ENCODE measurements around the gene PPP1R10.

PPP1R10 gene

GRCh38 chr6:30562470-30563425, 54.3 kb downstream of the PPP1R10 start:
- no peak for TF ChIP-seq GATA3 (IDR thresholded peaks at IDR 0.05; ENCODE audit: low read depth, low read length)
- no peak for TF ChIP-seq GATA2 (IDR thresholded peaks at IDR 0.05; ENCODE audit: low read depth, low read length)

- TF ChIP-seq GATA3 (IDR thresholded peaks at IDR 0.05; ENCODE audit: low read depth, low read length) (no peak), GATA2 (IDR thresholded peaks at IDR 0.05; ENCODE audit: low read depth, low read length) (no peak)
Measured at GRCh38 chr6:30560930-30561329, 56.1 kb downstream of the PPP1R10 start.

- TF ChIP-seq GATA2 (IDR thresholded peaks at IDR 0.05; ENCODE audit: low read depth, low read length), result peak; percentile 81
- no peak for TF ChIP-seq GATA3 (IDR thresholded peaks at IDR 0.05; ENCODE audit: low read depth, low read length)
Measured at GRCh38 chr6:30557683-30557981, 59.4 kb downstream of the PPP1R10 start.

- no peak for TF ChIP-seq GATA2 (IDR thresholded peaks at IDR 0.05; ENCODE audit: low read depth, low read length)
- TF ChIP-seq GATA3 (IDR thresholded peaks at IDR 0.05; ENCODE audit: low read depth, low read length), result no peak
Measured at GRCh38 chr6:30556906-30557682, 59.9 kb downstream of the PPP1R10 start, which contains the start of gene PRR3. Gene PRR3, plus strand, starts transcription at chr6:30557295. Its CDS starts 50 bp downstream, at chr6:30557345.

- TF ChIP-seq GATA3 (IDR thresholded peaks at IDR 0.05; ENCODE audit: low read depth, low read length) (no peak), GATA2 (IDR thresholded peaks at IDR 0.05; ENCODE audit: low read depth, low read length) (no peak)
Measured at GRCh38 chr6:30556066-30556905, 60.8 kb downstream of the PPP1R10 start, which contains the start of gene GNL1. Gene GNL1, minus strand, starts transcription at chr6:30556489. Its CDS starts 286 bp downstream, at chr6:30556203.

GRCh38 chr6:30555816-30556065, 61.3 kb downstream of the PPP1R10 start:
- no peak for TF ChIP-seq GATA2 (IDR thresholded peaks at IDR 0.05; ENCODE audit: low read depth, low read length)
- TF ChIP-seq GATA3 (IDR thresholded peaks at IDR 0.05; ENCODE audit: low read depth, low read length), result no peak

- no peak for TF ChIP-seq GATA2 (IDR thresholded peaks at IDR 0.05; ENCODE audit: low read depth, low read length)
- TF ChIP-seq GATA3 (IDR thresholded peaks at IDR 0.05; ENCODE audit: low read depth, low read length), result no peak
Measured at GRCh38 chr6:30554962-30555815, 61.9 kb downstream of the PPP1R10 start.

- TF ChIP-seq GATA3 (IDR thresholded peaks at IDR 0.05; ENCODE audit: low read depth, low read length) (no peak), GATA2 (IDR thresholded peaks at IDR 0.05; ENCODE audit: low read depth, low read length) (no peak)
Measured at GRCh38 chr6:30554404-30554803, 62.6 kb downstream of the PPP1R10 start.

Data from SH-SY5Y (cell line).